HUES48 (cell line): ENCODE results near the gene DCAF5.
"Not testable (repeated sequence)": the region's sequence is repeated elsewhere in the genome, so short reads cannot be mapped to it uniquely, and the experiment has no call there.

ENCODE experiments used
- H3K27ac ChIP-seq: one replicate; pipeline ENCODE4 v1.7.0; 2013; ENCODE audit warnings: low read depth, low read length, inconsistent platforms
- H3K27me3 ChIP-seq: 2 replicates; pipeline ENCODE4 v1.6.1; 2013; ENCODE audit warnings: mild to moderate bottlenecking, low read length; ENCODE audit not compliant: control insufficient read depth, insufficient read depth
- H3K36me3 ChIP-seq: 2 replicates; pipeline ENCODE4 v1.6.1; 2013; ENCODE audit warnings: low read length; ENCODE audit not compliant: control insufficient read depth, insufficient read depth
- H3K4me1 ChIP-seq: 2 replicates; pipeline ENCODE4 v1.6.1; 2013; ENCODE audit warnings: mild to moderate bottlenecking, low read length; ENCODE audit not compliant: control insufficient read depth, insufficient read depth
- H3K4me3 ChIP-seq: 2 replicates; pipeline ENCODE4 v1.5.1; 2013; ENCODE audit warnings: mild to moderate bottlenecking, low read depth, low read length
- H3K9ac ChIP-seq: 2 replicates; pipeline ENCODE4 v1.6.1; 2013; ENCODE audit warnings: mild to moderate bottlenecking, low read depth, low read length, moderate library complexity
- H3K9me3 ChIP-seq: 2 replicates; pipeline ENCODE4 v1.6.1; 2013; ENCODE audit warnings: low read length; ENCODE audit not compliant: control insufficient read depth, insufficient read depth

DCAF5 gene

DNA sequence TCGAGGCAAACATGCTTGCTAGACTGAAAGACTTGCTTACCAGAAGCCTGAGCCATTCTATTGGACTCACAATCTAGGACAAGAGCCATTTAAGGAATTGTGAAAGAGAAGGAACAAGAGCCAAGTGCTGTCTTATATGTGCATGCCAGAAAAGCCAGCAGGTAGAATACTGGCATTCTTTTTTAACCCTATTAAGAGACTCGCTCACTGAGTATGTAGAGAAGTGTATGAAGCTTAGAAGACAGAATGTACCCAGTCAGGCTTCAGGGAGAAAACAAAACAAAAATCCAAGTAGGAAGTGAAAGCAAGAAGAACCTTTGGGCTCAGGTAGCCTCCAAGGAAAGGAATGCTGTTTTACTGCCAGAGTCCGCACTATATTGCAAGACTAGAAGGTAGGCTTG is 65.9 kb downstream of the DCAF5 start:
- Histone ChIP-seq H3K36me3 (peaks cover 34% of the 10 kb centered on the region), H3K9ac (no peak overlapping the region), H3K27ac (no peak overlapping the region), H3K4me3 (no peak overlapping the region), H3K9me3 (no peaks in the 10 kb centered on the region), H3K27me3 (no peaks in the 10 kb centered on the region), H3K4me1 (peaks cover 4% of the 10 kb centered on the region; the same call in 1 of the 2 replicates)

DNA sequence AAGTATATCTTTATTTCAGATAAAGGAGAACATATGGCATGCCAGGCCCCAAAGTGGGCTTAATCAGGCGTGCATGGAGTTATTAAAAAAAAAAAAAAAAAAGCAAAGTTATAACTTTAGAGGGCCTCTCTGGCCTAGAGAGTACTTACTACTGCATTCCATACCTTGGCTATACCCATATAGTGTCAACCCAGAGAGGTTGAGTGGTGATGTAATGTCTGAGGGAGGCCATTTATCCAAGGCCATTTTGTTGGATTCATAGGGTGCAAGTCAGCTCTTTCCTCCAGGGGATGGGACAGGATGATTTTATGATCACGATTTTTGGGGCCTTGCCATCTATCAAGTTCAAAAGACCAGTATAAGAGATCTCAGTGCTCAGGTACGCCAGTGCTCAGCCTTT is 66.4 kb downstream of the DCAF5 start:
- Histone ChIP-seq H3K4me1 (peaks cover 4% of the 10 kb centered on the region; the same call in 1 of the 2 replicates), H3K36me3 (peaks cover 32% of the 10 kb centered on the region), H3K27me3 (no peaks in the 10 kb centered on the region), H3K9ac (no peak overlapping the region), H3K9me3 (no peaks in the 10 kb centered on the region), H3K27ac (no peak overlapping the region), H3K4me3 (no peak overlapping the region)

DNA sequence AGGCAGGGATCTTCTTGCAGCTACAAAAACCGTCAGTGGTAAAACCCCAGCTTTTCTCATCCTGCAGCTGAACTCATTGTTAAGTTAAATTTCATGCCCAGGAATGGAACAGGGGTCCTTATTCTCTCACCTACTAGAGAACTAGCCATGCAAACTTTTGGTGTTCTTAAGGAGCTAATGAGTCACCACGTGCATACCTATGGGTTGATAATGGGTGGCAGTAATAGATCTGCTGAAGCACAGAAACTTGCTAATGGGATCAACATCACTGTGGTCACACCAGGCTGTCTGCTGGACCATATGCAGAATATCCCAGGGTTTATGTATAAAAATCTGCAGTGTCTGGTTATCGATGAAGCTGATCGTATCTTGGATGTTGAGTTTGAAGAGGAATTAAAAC is 68.9 kb downstream of the DCAF5 start:
- Histone ChIP-seq H3K9me3 (no peaks in the 10 kb centered on the region), H3K27me3 (no peaks in the 10 kb centered on the region), H3K4me3 (no peak overlapping the region), H3K9ac (no peak overlapping the region), H3K4me1 (peaks cover 5% of the 10 kb centered on the region; the same call in 1 of the 2 replicates), H3K36me3 (peaks cover 12% of the 10 kb centered on the region; the same call in 1 of the 2 replicates), H3K27ac (no peak overlapping the region)

DNA sequence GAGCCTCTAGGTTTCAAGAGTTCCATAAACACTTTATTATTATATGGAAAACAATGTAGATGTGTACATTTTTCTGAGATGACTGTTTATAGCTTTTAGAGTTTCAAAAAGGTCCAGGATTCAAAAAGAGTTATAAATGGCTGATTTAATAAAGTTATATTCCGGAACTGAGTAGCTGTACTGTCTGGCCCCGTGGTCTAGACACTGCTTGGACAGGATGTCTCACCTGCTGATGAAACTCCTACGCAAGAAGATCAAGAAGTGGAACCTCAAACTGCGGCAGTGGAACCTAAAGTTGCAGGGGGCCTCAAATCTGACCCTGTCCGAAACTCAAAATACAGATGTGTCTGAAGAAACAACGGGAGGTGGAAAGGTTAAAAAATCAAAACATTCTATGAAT is 69.7 kb downstream of the DCAF5 start:
- Histone ChIP-seq H3K9ac (no peak overlapping the region), H3K36me3 (peaks cover 11% of the 10 kb centered on the region; the same call in 1 of the 2 replicates), H3K4me1 (peaks cover 5% of the 10 kb centered on the region; the same call in 1 of the 2 replicates), H3K27me3 (no peaks in the 10 kb centered on the region), H3K27ac (no peak overlapping the region), H3K4me3 (no peak overlapping the region), H3K9me3 (no peaks in the 10 kb centered on the region)

DNA sequence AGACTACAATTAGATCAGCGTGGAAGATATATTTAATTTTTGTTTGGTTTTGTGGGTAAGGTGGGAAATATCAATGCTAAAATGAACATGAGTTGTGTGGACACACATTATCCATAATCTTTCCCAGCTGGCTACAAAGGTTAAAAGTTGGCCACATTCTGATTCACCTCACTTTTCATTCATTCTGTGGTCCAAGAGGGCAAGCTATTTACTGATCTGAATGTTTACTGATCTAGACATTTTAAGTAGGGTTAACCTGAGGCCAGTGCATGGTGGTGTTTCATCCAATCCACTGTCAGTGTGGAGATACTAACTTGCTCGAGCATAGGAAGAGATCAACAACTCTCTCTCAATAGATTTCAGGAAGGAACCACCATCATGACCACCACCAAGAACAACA is 71.6 kb downstream of the DCAF5 start:
- Histone ChIP-seq H3K4me1 (peaks cover 5% of the 10 kb centered on the region; the same call in 1 of the 2 replicates), H3K4me3 (no peak overlapping the region), H3K27me3 (no peaks in the 10 kb centered on the region), H3K9me3 (no peaks in the 10 kb centered on the region), H3K27ac (no peak overlapping the region), H3K36me3 (peaks cover 11% of the 10 kb centered on the region; the same call in 1 of the 2 replicates), H3K9ac (no peak overlapping the region)

DNA sequence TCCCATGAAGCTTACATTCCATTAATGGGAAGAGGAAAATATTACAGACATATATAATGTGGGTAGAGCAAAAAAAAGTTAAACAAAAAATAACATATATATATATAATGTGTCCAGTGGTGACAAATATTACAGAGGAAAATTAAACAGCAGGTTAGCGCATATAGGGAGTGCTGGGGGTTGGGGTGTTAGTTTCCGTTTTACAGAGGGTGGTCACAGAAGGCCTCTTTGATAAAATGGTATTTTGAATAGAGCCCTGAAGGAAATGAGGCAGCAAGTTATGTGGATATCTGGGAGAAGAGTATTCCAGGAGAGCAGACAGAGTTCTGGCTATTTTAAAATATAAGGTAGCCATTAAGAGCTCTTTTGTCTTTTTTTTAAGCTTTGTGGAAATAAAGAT is 73.2 kb downstream of the DCAF5 start:
- no peak overlapping the region for H3K9ac ChIP-seq
- no peak overlapping the region for H3K4me3 ChIP-seq
- H3K27ac ChIP-seq = no peak overlapping the region
- H3K4me1 ChIP-seq = peaks cover 5% of the 10 kb centered on the region; the same call in 1 of the 2 replicates
- H3K9me3 ChIP-seq = no peaks in the 10 kb centered on the region
- no peaks in the 10 kb centered on the region for H3K27me3 ChIP-seq
- H3K36me3 ChIP-seq = peaks cover 6% of the 10 kb centered on the region; the same call in 1 of the 2 replicates

DNA sequence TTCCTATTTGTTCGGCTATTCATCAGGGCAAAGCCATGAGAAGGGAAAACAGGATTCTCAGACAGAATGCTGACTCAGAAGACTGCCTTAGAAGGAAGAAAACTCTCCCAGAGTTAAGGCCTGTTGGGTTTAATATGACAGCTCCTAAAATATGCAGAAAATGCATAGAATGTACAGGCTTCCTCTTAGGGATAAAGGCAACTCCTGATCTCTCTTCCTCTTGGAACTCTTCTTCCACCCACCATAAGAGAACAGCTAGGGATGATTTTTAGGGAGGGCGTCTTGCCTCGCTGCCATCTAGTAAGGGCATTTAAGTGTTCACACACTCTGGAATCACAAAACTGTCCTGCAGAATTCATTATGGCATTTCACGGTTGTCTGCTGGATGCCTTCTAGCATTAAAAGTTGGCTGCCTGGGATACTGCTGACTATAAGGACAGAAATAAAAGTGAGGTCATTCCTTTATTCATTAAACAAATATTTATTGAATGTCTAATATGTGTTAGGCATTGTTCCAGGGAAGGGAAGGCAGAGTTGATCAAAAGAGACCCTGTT is 73.7 kb downstream of the DCAF5 start:
- peaks cover 6% of the 10 kb centered on the region for H3K4me1 ChIP-seq
- no peaks in the 10 kb centered on the region for H3K9me3 ChIP-seq
- H3K27ac ChIP-seq = peak overlapping the region; percentile 37
- H3K9ac ChIP-seq = no peak overlapping the region
- no peaks in the 10 kb centered on the region for H3K27me3 ChIP-seq
- H3K4me3 ChIP-seq = no peak overlapping the region
- peaks cover 5% of the 10 kb centered on the region; the same call in 1 of the 2 replicates for H3K36me3 ChIP-seq

DNA sequence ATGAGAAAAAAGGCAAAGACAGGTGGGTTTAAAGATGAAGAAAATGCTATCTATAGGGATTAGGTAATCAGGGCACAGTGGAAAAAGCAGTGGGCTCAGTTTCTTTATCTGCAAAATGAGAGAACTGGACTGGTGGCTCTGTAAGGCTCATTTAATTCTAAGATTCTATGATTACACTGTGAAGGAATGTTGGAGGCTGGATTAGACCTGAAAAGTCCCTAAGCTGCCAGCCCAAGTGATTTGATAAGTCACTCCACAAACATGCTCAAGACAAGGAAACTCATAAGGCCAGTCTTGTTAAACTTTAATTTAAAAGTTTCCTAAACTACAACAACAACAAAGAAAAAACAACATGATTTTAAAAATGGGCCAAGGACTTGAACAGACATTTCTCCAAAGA is 75.1 kb downstream of the DCAF5 start:
- Histone ChIP-seq H3K36me3 (no peaks in the 10 kb centered on the region; the same call in 1 of the 2 replicates), H3K27ac (peak overlapping the region; percentile 11), H3K9ac (no peak overlapping the region), H3K9me3 (no peaks in the 10 kb centered on the region), H3K4me3 (no peak overlapping the region), H3K4me1 (peaks cover 14% of the 10 kb centered on the region), H3K27me3 (no peaks in the 10 kb centered on the region)

DNA sequence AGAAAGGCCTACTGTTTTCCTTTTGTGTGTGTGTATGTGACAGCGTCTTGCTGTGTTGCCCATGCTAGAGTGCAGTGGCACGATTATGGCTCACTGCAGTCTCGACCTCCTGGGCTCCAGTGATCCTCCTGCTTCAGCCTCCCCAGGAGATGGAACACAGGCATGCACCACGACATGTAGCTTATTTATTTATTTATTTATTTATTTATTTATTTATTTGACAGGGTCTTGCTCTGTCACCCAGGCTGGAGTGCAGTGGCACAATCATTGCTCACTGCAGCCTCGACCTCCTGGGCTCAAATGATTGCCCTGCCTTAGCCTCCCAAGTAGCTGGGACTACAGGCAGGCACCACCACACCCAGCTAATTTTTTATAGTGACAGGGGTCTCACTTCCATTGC is 75.7 kb downstream of the DCAF5 start:
- peaks cover 14% of the 10 kb centered on the region for H3K4me1 ChIP-seq
- H3K9ac ChIP-seq, H3K9me3 ChIP-seq, H3K27ac ChIP-seq, H3K27me3 ChIP-seq, H3K4me3 ChIP-seq, H3K36me3 ChIP-seq: not testable (repeated sequence)

DNA sequence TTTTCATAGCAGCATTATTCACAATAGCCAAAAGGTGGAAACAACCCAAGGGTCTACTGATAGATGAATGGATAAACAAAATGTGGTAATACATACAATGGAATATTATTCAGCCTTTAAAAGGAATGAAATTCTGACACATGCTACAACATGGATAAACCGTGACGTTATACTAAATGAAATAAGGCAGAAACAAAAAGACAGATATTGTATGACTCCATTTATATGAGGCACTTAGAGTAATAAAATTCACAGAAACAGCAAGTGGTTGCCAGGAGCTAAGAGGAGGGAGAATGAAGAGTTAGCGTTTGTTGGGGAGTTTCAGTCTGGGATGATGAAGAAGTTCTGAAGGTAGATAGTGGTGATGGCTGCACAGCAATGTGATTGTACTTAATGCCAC is 76.6 kb downstream of the DCAF5 start:
- no peak overlapping the region for H3K27ac ChIP-seq
- H3K9me3 ChIP-seq = no peaks in the 10 kb centered on the region
- peaks cover 14% of the 10 kb centered on the region for H3K4me1 ChIP-seq
- H3K9ac ChIP-seq = no peak overlapping the region
- H3K27me3 ChIP-seq = no peaks in the 10 kb centered on the region
- H3K36me3 ChIP-seq = no peaks in the 10 kb centered on the region; the same call in 1 of the 2 replicates
- H3K4me3 ChIP-seq = no peak overlapping the region

DNA sequence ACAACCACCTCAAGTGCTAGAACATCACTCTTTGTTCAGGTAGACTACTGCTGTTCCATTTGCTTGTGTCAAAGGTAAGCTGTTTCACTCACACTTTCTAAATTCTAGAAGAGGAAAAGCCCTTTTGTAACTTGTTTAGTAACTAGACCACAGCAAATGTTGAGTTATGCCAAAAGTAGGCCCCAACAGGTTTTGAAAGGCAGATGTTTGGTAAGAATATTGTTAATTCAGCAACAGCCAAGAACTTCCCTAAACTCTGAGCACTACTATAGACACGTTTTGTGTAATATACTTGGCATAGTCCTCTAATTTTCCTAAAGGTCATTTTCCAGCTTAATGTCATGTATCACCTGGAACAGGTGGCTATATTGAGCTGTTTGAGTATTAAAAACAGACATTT is 79.0 kb downstream of the DCAF5 start:
- Histone ChIP-seq H3K9me3 (no peaks in the 10 kb centered on the region), H3K27me3 (no peaks in the 10 kb centered on the region), H3K27ac (peak overlapping the region; percentile 3), H3K4me1 (peaks cover 12% of the 10 kb centered on the region), H3K4me3 (no peak overlapping the region), H3K36me3 (no peaks in the 10 kb centered on the region; the same call in 1 of the 2 replicates), H3K9ac (no peak overlapping the region)
